Measurements from ENCODE around the gene KRTAP26-1. TPM values are rescaled to one million over a fixed set of nuclear protein-coding genes. Genes with fewer than 3 reads are reported as not detected.

Gene KRTAP26-1
- total RNA-seq, result not detected

GRCh38 chr21:30320215-30320614, at the start of gene KRTAP26-1:
Gene KRTAP26-1 (minus strand): TSS chr21:30320315. CDS start chr21:30320035, 280 bp downstream.
- TF ChIP-seq CTCF (IDR thresholded peaks at IDR 0.05), result no peak
- Histone ChIP-seq H3K4me3 (no peak within 1 kb of the TSS), H3K9me3 (no peaks in the 10 kb centered on the region), H3K27ac (no peak within 1 kb of the TSS), H3K36me3 (no peaks in the 10 kb centered on the region), H3K4me1 (no peaks in the 10 kb centered on the region), H3K27me3 (no peaks in the 10 kb centered on the region)
- intact Hi-C loops (cut with DNase I), result no loop called here
- no peak for DNase-seq (ENCODE audit: low spot score in 2 of 2)

- Histone ChIP-seq H3K27me3 (no peaks in the 10 kb centered on the region), H3K9me3 (no peaks in the 10 kb centered on the region), H3K4me1 (no peaks in the 10 kb centered on the region), H3K4me3 (no peak overlapping the region), H3K36me3 (no peaks in the 10 kb centered on the region), H3K27ac (no peak overlapping the region)
- TF ChIP-seq CTCF (IDR thresholded peaks at IDR 0.05), result no peak
- DNase-seq (ENCODE audit: low spot score in 2 of 2), result no peak
- intact Hi-C loops (cut with DNase I), result no loop called here
These were observed 35.8 kb upstream of the KRTAP26-1 start for GRCh38 chr21:30355906-30356305.

GRCh38 chr21:30354308-30355005, 34.3 kb upstream of the KRTAP26-1 start:
- no peaks in the 10 kb centered on the region for H3K4me1 ChIP-seq
- no peaks in the 10 kb centered on the region for H3K27me3 ChIP-seq
- H3K27ac ChIP-seq, result no peak overlapping the region
- no peaks in the 10 kb centered on the region for H3K36me3 ChIP-seq
- DNase-seq (ENCODE audit: low spot score in 2 of 2), result no peak
- H3K4me3 ChIP-seq, result no peak overlapping the region
- TF ChIP-seq CTCF (IDR thresholded peaks at IDR 0.05), result no peak
- intact Hi-C loops (cut with DNase I), result no loop called here
- no peaks in the 10 kb centered on the region for H3K9me3 ChIP-seq

- Histone ChIP-seq H3K36me3 (no peaks in the 10 kb centered on the region), H3K4me1 (no peaks in the 10 kb centered on the region), H3K9me3 (no peaks in the 10 kb centered on the region), H3K27ac (no peak overlapping the region), H3K4me3 (no peak overlapping the region), H3K27me3 (no peaks in the 10 kb centered on the region)
- DNase-seq (ENCODE audit: low spot score in 2 of 2), result no peak
- TF ChIP-seq CTCF (IDR thresholded peaks at IDR 0.05), result no peak
- intact Hi-C loops (cut with DNase I), result no loop called here
These were observed 31.4 kb upstream of the KRTAP26-1 start for GRCh38 chr21:30351534-30351933.

GRCh38 chr21:30349572-30349971, 29.5 kb upstream of the KRTAP26-1 start:
- intact Hi-C loops (cut with DNase I), result no loop called here
- TF ChIP-seq CTCF (IDR thresholded peaks at IDR 0.05), result no peak
- H3K36me3 ChIP-seq, result no peaks in the 10 kb centered on the region

GRCh38 chr21:30348506-30348905, 28.4 kb upstream of the KRTAP26-1 start, which contains the start of gene KRTAP23-1:
Gene KRTAP23-1 (minus strand): TSS chr21:30348606. CDS start chr21:30348606, 0 bp downstream.
- H3K4me1 ChIP-seq, result no peaks in the 10 kb centered on the region
- no peak for DNase-seq (ENCODE audit: low spot score in 2 of 2)
- H3K9me3 ChIP-seq, result no peaks in the 10 kb centered on the region
- no peaks in the 10 kb centered on the region for H3K36me3 ChIP-seq
- no peak within 1 kb of the TSS for H3K27ac ChIP-seq
- H3K4me3 ChIP-seq, result no peak within 1 kb of the TSS
- intact Hi-C loops (cut with DNase I), result no loop called here
- TF ChIP-seq CTCF (IDR thresholded peaks at IDR 0.05), result no peak
- no peaks in the 10 kb centered on the region for H3K27me3 ChIP-seq

More at GRCh38 chr21:30349572-30349971, 29.5 kb upstream of the KRTAP26-1 start:
- H3K9me3 ChIP-seq, result no peaks in the 10 kb centered on the region
- no peak overlapping the region for H3K27ac ChIP-seq
- H3K4me3 ChIP-seq, result no peak overlapping the region
- H3K4me1 ChIP-seq, result no peaks in the 10 kb centered on the region
- no peak for DNase-seq (ENCODE audit: low spot score in 2 of 2)
- no peaks in the 10 kb centered on the region for H3K27me3 ChIP-seq
